HepG2 (cell line): Measurements from ENCODE around the gene RB1. TPM values are rescaled to one million over a fixed set of nuclear protein-coding genes. Genes with fewer than 3 reads are reported as not detected.

Source experiments
- ATAC-seq: fragments of 200-7000 bp; cut with Tn5 transposase; 3 replicates; pipeline ENCODE4 v1.9.1; 2020; ENCODE audit warnings: mild to moderate bottlenecking, moderate library complexity
- BruUV-seq: library from RNA; stranded (reverse); fragments of 400-500 nt; replicated peaks from 2 replicates; lab custom pipeline; 2021; lab: Mats Ljungman, UMichigan
- CTCF ChIA-PET: fragments of 300-600 bp; formaldehyde crosslinking; extraction: SDS; loops from one replicate; lab custom pipeline; 2021; ENCODE audit warnings: low total read pairs, inconsistent platforms, low intra/inter-chr PET ratio; lab: Yijun Ruan, JAX
- POLR2A ChIA-PET: fragments of 350-600 bp; sonication (Branson Sonifier 250); formaldehyde crosslinking; loops from one replicate; lab custom pipeline; 2020; ENCODE audit warnings: antibody characterized with exemption, inconsistent platforms; lab: Yijun Ruan, JAX
- DNase-seq: peaks from one replicate; pipeline ENCODE4 v3.0.0-alpha.2; 2015; ENCODE audit warnings: low spot score
- FAIRE-seq: peaks from 3 replicates; lab custom pipeline; 2011; peaks lifted over from hg19 to GRCh38; lab: Jason Lieb, UNC
- H2AFZ ChIP-seq: one replicate; pipeline ENCODE4 v1.6.1; 2011; ENCODE audit warnings: low read length, inconsistent platforms
- H3K27ac ChIP-seq: fragments of 300-600 bp; 3 replicates; pipeline ENCODE4 v1.8.0; 2011; ENCODE audit warnings: mixed run types, mild to moderate bottlenecking, mixed read lengths, low read length, inconsistent platforms; ENCODE audit not compliant: insufficient read depth; ENCODE audit errors: extremely low read length
- H3K27me3 ChIP-seq, 2 experiments: fragments of 200-600 bp in 1 of 2; 2 replicates in 1 of 2; 3 replicates in 1 of 2; pipeline versions ENCODE4 v1.6.0 to v1.8.0; 2011; ENCODE audit warnings: low read length in 2 of 2, mild to moderate bottlenecking in 2 of 2, moderate library complexity in 2 of 2, inconsistent platforms in 1 of 2; ENCODE audit not compliant: insufficient read depth in 2 of 2, control insufficient read depth in 1 of 2
- H3K36me3 ChIP-seq, 2 experiments: fragments of 200-600 bp in 1 of 2; replicated peaks in 1 of 2; 2 replicates in 1 of 2; 3 replicates in 1 of 2; pipeline versions ENCODE4 v1.5.1 to v1.8.0; 2011; ENCODE audit warnings: low read length in 2 of 2, inconsistent platforms in 1 of 2; ENCODE audit not compliant: insufficient read depth in 2 of 2, control insufficient read depth in 1 of 2
- H3K4me1 ChIP-seq: 2 replicates; pipeline ENCODE4 v1.5.1; 2012; ENCODE audit warnings: low read length, inconsistent platforms; ENCODE audit not compliant: insufficient read depth
- H3K4me2 ChIP-seq: 2 replicates; pipeline ENCODE4 v1.6.0; 2011; ENCODE audit warnings: low read depth, low read length, inconsistent platforms
- H3K4me3 ChIP-seq, 3 experiments: fragments of 200-600 bp in 1 of 3; sonication (generic), shearing (Covaris generic) in 1 of 3; replicated peaks in 1 of 3; 2 replicates each; pipeline ENCODE4 v1.5.1; 2011 to 2016; ENCODE audit warnings: low read length in 3 of 3, inconsistent platforms in 2 of 3, low read depth in 2 of 3, mild to moderate bottlenecking in 2 of 3, control low read depth in 1 of 3, mixed read lengths in 1 of 3; ENCODE audit not compliant: insufficient read depth in 1 of 3
- H3K79me2 ChIP-seq: one replicate; pipeline ENCODE4 v1.6.1; 2011; ENCODE audit warnings: low read length, inconsistent platforms; ENCODE audit not compliant: insufficient read depth
- H3K9ac ChIP-seq: 2 replicates; pipeline ENCODE4 v1.6.0; 2011; ENCODE audit warnings: mild to moderate bottlenecking, low read depth, low read length, inconsistent platforms; ENCODE audit not compliant: insufficient read depth
- H3K9me3 ChIP-seq: 2 replicates; pipeline ENCODE4 v1.5.1; 2012; ENCODE audit warnings: mild to moderate bottlenecking, low read length
- H4K20me1 ChIP-seq: 2 replicates; pipeline ENCODE4 v1.6.0; 2011; ENCODE audit warnings: inconsistent platforms, mild to moderate bottlenecking, low read length, moderate library complexity; ENCODE audit not compliant: insufficient read depth
- CREM ChIP-seq, 2 experiments: sonication (generic) in 1 of 2; formaldehyde crosslinking in 1 of 2; IDR thresholded peaks; 2 replicates each; pipeline versions ENCODE4 v1.4.0 to v1.6.1; 2016 to 2020; ENCODE audit warnings: antibody characterized with exemption in 1 of 2, mild to moderate bottlenecking in 1 of 2, missing genetic modification reagents in 1 of 2
- CTCF ChIP-seq: sonication (generic); formaldehyde crosslinking; IDR thresholded peaks from 2 replicates; pipeline ENCODE4 v1.5.0; 2020; ENCODE audit warnings: mild to moderate bottlenecking, missing genetic modification reagents, moderate library complexity
- FOXP1 ChIP-seq, 2 experiments: fragments of 450-650 bp in 1 of 2; IDR thresholded peaks; 2 replicates each; pipeline ENCODE4 v1.6.1; 2017 to 2018; ENCODE audit warnings: antibody characterized with exemption in 1 of 2
- LCORL ChIP-seq, 2 experiments: fragments of 450-650 bp in 1 of 2; sonication (generic) in 1 of 2; formaldehyde crosslinking in 1 of 2; IDR thresholded peaks; 2 replicates each; pipeline versions ENCODE4 v1.5.0 to v1.6.1; 2017 to 2020; ENCODE audit warnings: antibody characterized with exemption in 1 of 2, missing genetic modification reagents in 1 of 2
- MLLT10 ChIP-seq: sonication (generic); formaldehyde crosslinking; IDR thresholded peaks from 2 replicates; pipeline ENCODE4 v1.4.0; 2020; ENCODE audit warnings: missing genetic modification reagents
- SPEN ChIP-seq: sonication (generic); formaldehyde crosslinking; IDR thresholded peaks from 2 replicates; pipeline ENCODE4 v1.5.1; 2020; ENCODE audit warnings: low read depth, mild to moderate bottlenecking, missing genetic modification reagents
- STAG1 ChIP-seq: sonication (generic); formaldehyde crosslinking; IDR thresholded peaks from 2 replicates; pipeline ENCODE4 v1.4.0; 2020; ENCODE audit warnings: missing genetic modification reagents
- ZBTB7A ChIP-seq: sonication (generic); formaldehyde crosslinking; IDR thresholded peaks from 2 replicates; pipeline ENCODE4 v1.8.0; 2022; ENCODE audit warnings: mild to moderate bottlenecking, missing genetic modification reagents
- ZNF230 ChIP-seq: sonication (generic); formaldehyde crosslinking; IDR thresholded peaks from 2 replicates; pipeline ENCODE4 v1.4.0; 2020; ENCODE audit warnings: mild to moderate bottlenecking, missing genetic modification reagents
- ZNF256 ChIP-seq: sonication (generic); formaldehyde crosslinking; conservative IDR thresholded peaks from 2 replicates; pipeline ENCODE4 v1.4.0; 2020; ENCODE audit warnings: missing genetic modification reagents
- ZNF629 ChIP-seq: sonication (generic); formaldehyde crosslinking; conservative IDR thresholded peaks from 2 replicates; pipeline ENCODE4 v1.5.0; 2020; ENCODE audit warnings: missing genetic modification reagents
- ZNF782 ChIP-seq: sonication (generic); formaldehyde crosslinking; IDR thresholded peaks from 2 replicates; pipeline ENCODE4 v1.4.0; 2020; ENCODE audit warnings: missing genetic modification reagents, mild to moderate bottlenecking, borderline replicate concordance
- ZNF878 ChIP-seq: sonication (generic); formaldehyde crosslinking; IDR thresholded peaks from 2 replicates; pipeline ENCODE4 v1.8.1; 2023; ENCODE audit warnings: mild to moderate bottlenecking, missing genetic modification reagents, moderate library complexity
- WGBS: methylation state at CpG from one replicate; pipeline ENCODE4 v1.1.6; 2017; ENCODE audit warnings: low lambda C conversion rate; 5-methylcytosine and 5-hydroxymethylcytosine counted together
- in situ Hi-C: cut with HindIII; loops from 2 replicates; pipeline ENCODE4 v1.10.0; 2017; ENCODE audit warnings: low pct_unique_long_range_greater_than_20kb; ENCODE audit not compliant: extremely low pct_ligation_motif_present
- intact Hi-C: fragments of 100-400 bp; cut with micrococcal nuclease; formaldehyde crosslinking; loops from one replicate; pipeline ENCODE4 v1.10.0; 2022; ENCODE audit not compliant: unreplicated experiment
- polyA plus RNA-seq, 8 experiments: library from polyadenylated mRNA; depleted of rRNA in 3 of 8; stranded (reverse) in 7 of 8; unstranded in 1 of 8; fragments of >200 nt; fragmentation: Illumina TruSeq in 4 of 8; extraction: Trizol in 4 of 8; gene quantifications; 2 replicates each; pipeline versions ENCODE4 v1.2.1 to v1.2.3, GENCODE V29; 2011 to 2016; ENCODE audit warnings: low read depth in 4 of 8, missing spikeins in 1 of 8, mixed read lengths in 1 of 8; ENCODE audit not compliant: insufficient read depth in 1 of 8
- total RNA-seq, 5 experiments: library from RNA; depleted of rRNA; stranded (reverse); fragments of >200 nt; fragmentation: Illumina TruSeq; extraction: Trizol; gene quantifications; 2 replicates each; pipeline ENCODE4 v1.2.3, GENCODE V29; 2016; ENCODE audit warnings: low read depth in 1 of 5
- TF ChIP-seq, protein P1 (sequence below): sonication (generic); formaldehyde crosslinking; IDR thresholded peaks from 2 replicates; pipeline ENCODE4 v1.4.0; 2020; ENCODE audit warnings: missing genetic modification reagents
- TF ChIP-seq, protein P2 (sequence below): sonication (generic); formaldehyde crosslinking; IDR thresholded peaks from 2 replicates; pipeline ENCODE4 v1.4.0; 2020; ENCODE audit warnings: missing genetic modification reagents
- TF ChIP-seq, protein P3 (sequence below): IDR thresholded peaks from 2 replicates; pipeline ENCODE4 v1.6.1; 2016; ENCODE audit warnings: mild to moderate bottlenecking, missing biosample characterization, missing genetic modification reagents

RB1 gene
- total and polyA plus RNA-seq, 2 of the 13 experiments (the other 11 are each of a cell fraction or from before 2014, with no cell fraction given): 15.6 to 23.7 TPM

DNA sequence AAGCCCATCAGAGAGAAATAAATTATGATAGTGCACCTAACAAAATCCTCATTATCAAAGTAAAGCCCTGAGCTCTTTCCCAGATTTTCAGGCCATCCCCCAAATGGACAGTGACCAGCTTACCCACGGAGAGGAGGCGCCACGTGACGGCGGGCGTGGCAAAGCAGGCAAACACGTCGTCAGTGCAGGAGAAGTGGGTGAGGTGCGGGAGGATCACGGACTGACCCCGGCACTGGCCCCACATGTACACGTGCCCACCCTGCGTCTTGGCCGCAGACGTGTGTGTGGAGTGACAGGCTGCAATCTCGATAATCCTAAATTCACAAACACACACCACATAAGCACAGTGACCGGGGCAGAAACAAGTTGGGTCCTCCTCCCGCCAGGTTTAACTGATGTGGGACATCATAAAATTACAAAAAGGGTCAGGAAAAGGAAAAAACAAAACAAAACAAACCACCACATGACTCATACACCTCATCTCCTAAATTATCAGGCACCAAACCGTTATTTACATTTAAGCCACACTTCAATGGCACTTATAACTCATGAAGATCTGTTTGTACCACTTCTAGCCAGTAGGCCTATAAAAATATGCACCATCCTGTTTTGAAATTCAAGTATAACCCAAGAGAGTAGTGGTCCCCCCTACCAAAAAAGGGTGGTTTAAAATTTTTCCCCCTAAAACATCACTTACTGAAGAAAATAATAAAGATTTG is 199.2 kb downstream of the RB1 start (continued):
- TF ChIP-seq CREM (IDR thresholded peaks at IDR 0.05): no peak
- TF ChIP-seq CREM (CRISPR knock-in tag; IDR thresholded peaks at IDR 0.05): no peak
- no peak for TF ChIP-seq SPEN (CRISPR knock-in tag)
- TF ChIP-seq, protein P1, sequence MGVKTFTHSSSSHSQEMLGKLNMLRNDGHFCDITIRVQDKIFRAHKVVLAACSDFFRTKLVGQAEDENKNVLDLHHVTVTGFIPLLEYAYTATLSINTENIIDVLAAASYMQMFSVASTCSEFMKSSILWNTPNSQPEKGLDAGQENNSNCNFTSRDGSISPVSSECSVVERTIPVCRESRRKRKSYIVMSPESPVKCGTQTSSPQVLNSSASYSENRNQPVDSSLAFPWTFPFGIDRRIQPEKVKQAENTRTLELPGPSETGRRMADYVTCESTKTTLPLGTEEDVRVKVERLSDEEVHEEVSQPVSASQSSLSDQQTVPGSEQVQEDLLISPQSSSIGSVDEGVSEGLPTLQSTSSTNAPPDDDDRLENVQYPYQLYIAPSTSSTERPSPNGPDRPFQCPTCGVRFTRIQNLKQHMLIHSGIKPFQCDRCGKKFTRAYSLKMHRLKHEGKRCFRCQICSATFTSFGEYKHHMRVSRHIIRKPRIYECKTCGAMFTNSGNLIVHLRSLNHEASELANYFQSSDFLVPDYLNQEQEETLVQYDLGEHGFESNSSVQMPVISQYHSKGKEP (CRISPR knock-in tag): no peak
- TF ChIP-seq ZNF230 (CRISPR knock-in tag): no peak
- TF ChIP-seq LCORL (IDR thresholded peaks at IDR 0.05): no peak
- TF ChIP-seq LCORL (CRISPR knock-in tag; IDR thresholded peaks at IDR 0.05): no peak
- no peak for TF ChIP-seq ZNF782 (CRISPR knock-in tag)
- TF ChIP-seq ZNF256 (CRISPR knock-in tag): no peak
- TF ChIP-seq, protein P2, sequence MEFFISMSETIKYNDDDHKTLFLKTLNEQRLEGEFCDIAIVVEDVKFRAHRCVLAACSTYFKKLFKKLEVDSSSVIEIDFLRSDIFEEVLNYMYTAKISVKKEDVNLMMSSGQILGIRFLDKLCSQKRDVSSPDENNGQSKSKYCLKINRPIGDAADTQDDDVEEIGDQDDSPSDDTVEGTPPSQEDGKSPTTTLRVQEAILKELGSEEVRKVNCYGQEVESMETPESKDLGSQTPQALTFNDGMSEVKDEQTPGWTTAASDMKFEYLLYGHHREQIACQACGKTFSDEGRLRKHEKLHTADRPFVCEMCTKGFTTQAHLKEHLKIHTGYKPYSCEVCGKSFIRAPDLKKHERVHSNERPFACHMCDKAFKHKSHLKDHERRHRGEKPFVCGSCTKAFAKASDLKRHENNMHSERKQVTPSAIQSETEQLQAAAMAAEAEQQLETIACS (CRISPR knock-in tag): no peak
- TF ChIP-seq MLLT10 (CRISPR knock-in tag): no peak
- TF ChIP-seq, all 625 proteins: peak for 0

DNA sequence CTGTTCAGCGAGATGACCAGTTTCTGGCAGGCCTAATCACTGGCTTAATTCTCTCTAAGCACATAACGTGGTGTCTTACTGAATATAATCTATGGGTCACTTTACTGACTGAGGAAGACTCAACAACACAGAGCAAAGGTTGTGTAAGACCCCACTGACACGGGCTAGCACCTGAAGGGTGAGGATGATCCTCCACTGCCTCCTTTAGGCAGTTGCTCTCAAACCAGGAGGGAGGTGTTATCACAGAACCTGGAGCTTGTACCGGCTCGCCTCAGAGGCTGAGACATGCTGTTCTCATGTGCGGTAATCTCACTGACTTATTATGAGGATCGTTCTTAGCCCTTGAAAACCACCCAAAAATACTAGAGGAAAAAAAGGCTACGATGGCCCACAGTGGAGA is 201.1 kb downstream of the RB1 start:
- Histone ChIP-seq H3K27me3 (no peaks in the 10 kb centered on the region; a peak in 1 of 5 replicates), H3K27ac (no peak overlapping the region), H4K20me1 (no peaks in the 10 kb centered on the region), H3K4me2 (no peak overlapping the region), H3K4me3 (no peak overlapping the region), H3K79me2 (no peaks in the 10 kb centered on the region), H2AFZ (no peak overlapping the region), H3K9ac (no peak overlapping the region), H3K9me3 (no peaks in the 10 kb centered on the region), H3K4me1 (0 out of 2 replicates have a peak, but pooled peaks cover 7% of the 10 kb centered on the region), H3K36me3 (no peaks in the 10 kb centered on the region)
- 84% methylated on average over 8 of the region's 8 CpGs for WGBS
- in situ Hi-C loops (no loop called here), intact Hi-C loops (no loop called here)
- no TSS peak for BruUV-seq
- FAIRE-seq (no peak), ATAC-seq (peak; percentile 44; the same call in 1 of the 3 replicates), DNase-seq (no peak)
- ChIA-PET CTCF (no interaction called here), POLR2A (no interaction called here)
- TF ChIP-seq STAG1 (CRISPR knock-in tag): peak; percentile 33
- TF ChIP-seq ZBTB7A (CRISPR knock-in tag): no peak
- TF ChIP-seq FOXP1 (IDR thresholded peaks at IDR 0.05): no peak
- TF ChIP-seq FOXP1 (CRISPR knock-in tag; IDR thresholded peaks at IDR 0.05): no peak
- TF ChIP-seq, protein P3, sequence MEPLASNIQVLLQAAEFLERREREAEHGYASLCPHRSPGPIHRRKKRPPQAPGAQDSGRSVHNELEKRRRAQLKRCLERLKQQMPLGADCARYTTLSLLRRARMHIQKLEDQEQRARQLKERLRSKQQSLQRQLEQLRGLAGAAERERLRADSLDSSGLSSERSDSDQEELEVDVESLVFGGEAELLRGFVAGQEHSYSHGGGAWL (CRISPR knock-in tag): no peak
- TF ChIP-seq ZNF878: no peak
- no peak for TF ChIP-seq ZNF629
- TF ChIP-seq CTCF (CRISPR knock-in tag): peak; percentile 36
